Measurements from ENCODE around the gene BRME1. TPM values are rescaled to one million over a fixed set of nuclear protein-coding genes. Genes with fewer than 3 reads are reported as not detected.

Gene BRME1
- total RNA-seq, 4 donors from 2014 or later: 0.19 to 1.0 (median 0.56) TPM

- Histone ChIP-seq H3K27me3 (no peaks in the 10 kb centered on the region), H3K36me3 (peaks cover 0 to 20% of the 10 kb centered on the region in 2 donors), H3K9me3 (no peaks in the 10 kb centered on the region), H3K4me1 (peaks cover 12 to 20% of the 10 kb centered on the region in 2 donors), H3K4me3 (peak overlapping the region; percentile 59 to 86 (median 72)), H3K27ac (peak overlapping the region; percentile 21 to 89 (median 52))
- in situ Hi-C loops (cut with MboI; ENCODE audit: low sequenced_read_pairs in 4 of 4): loop anchor here in 1 of 4 donors (5.0 kb wide), 1 partner anchor 51 kb away; no protein-coding TSS in a partner anchor
- ATAC-seq: no peak
- intact Hi-C loops (cut with DNase I; ENCODE audit: low total_unique reads): loop anchor here (1.0 to 2.0 kb wide), 3 partner anchors 55 to 185 kb away; partner anchors contain the start of genes ASF1B and RFX1
- no peak for TF ChIP-seq POLR2A (IDR thresholded peaks at IDR 0.05)
- no peak for TF ChIP-seq CTCF (IDR thresholded peaks at IDR 0.05 in 4 of 5, conservative IDR thresholded peaks at IDR 0.05 in 1 of 5)
- DNase-seq: no peak
Measured at GRCh38 chr19:13951799-13952153, 45.9 kb upstream of the BRME1 start.

GRCh38 chr19:13951043-13951442, 45.1 kb upstream of the BRME1 start:
- no peak overlapping the region for H3K27ac ChIP-seq
- H3K4me3 ChIP-seq: no peak overlapping the region
- ATAC-seq (no peak), DNase-seq (no peak)
- no peaks in the 10 kb centered on the region for H3K9me3 ChIP-seq
- H3K27me3 ChIP-seq: no peaks in the 10 kb centered on the region
- TF ChIP-seq POLR2A (IDR thresholded peaks at IDR 0.05): no peak
- no peak for TF ChIP-seq CTCF (IDR thresholded peaks at IDR 0.05 in 4 of 5, conservative IDR thresholded peaks at IDR 0.05 in 1 of 5)
- intact Hi-C loops (cut with DNase I; ENCODE audit: low total_unique reads): no loop called here
- in situ Hi-C loops (cut with MboI; ENCODE audit: low sequenced_read_pairs in 4 of 4): loop anchor here in 1 of 4 donors (5.0 kb wide), 1 partner anchor 51 kb away; no protein-coding TSS in a partner anchor
- peaks cover 0 to 13% of the 10 kb centered on the region in 2 donors for H3K36me3 ChIP-seq
- peaks cover 12 to 15% of the 10 kb centered on the region in 2 donors for H3K4me1 ChIP-seq

GRCh38 chr19:13946414-13946813, 40.5 kb upstream of the BRME1 start:
- DNase-seq (no peak), ATAC-seq (no peak)
- H3K9me3 ChIP-seq: no peaks in the 10 kb centered on the region
- TF ChIP-seq POLR2A (IDR thresholded peaks at IDR 0.05) (no peak), CTCF (IDR thresholded peaks at IDR 0.05 in 4 of 5, conservative IDR thresholded peaks at IDR 0.05 in 1 of 5) (no peak)
- in situ Hi-C loops (cut with MboI; ENCODE audit: low sequenced_read_pairs in 4 of 4): no loop called here
- H3K27ac ChIP-seq: no peak overlapping the region
- H3K4me1 ChIP-seq: no peaks in the 10 kb centered on the region
- intact Hi-C loops (cut with DNase I; ENCODE audit: low total_unique reads): no loop called here
- H3K36me3 ChIP-seq: no peaks in the 10 kb centered on the region
- no peaks in the 10 kb centered on the region for H3K27me3 ChIP-seq
- H3K4me3 ChIP-seq: no peak overlapping the region

- Histone ChIP-seq H3K4me3 (no peak overlapping the region), H3K9me3 (no peaks in the 10 kb centered on the region), H3K27me3 (peaks cover 0 to 8% (median 4%) of the 10 kb centered on the region in 3 donors), H3K4me1 (no peaks in the 10 kb centered on the region), H3K27ac (no peak overlapping the region), H3K36me3 (no peaks in the 10 kb centered on the region)
- TF ChIP-seq POLR2A (IDR thresholded peaks at IDR 0.05) (no peak), CTCF (IDR thresholded peaks at IDR 0.05 in 4 of 5, conservative IDR thresholded peaks at IDR 0.05 in 1 of 5) (no peak)
- intact Hi-C loops (cut with DNase I; ENCODE audit: low total_unique reads): no loop called here
- DNase-seq: no peak
- ATAC-seq: no peak
- in situ Hi-C loops (cut with MboI; ENCODE audit: low sequenced_read_pairs in 4 of 4): no loop called here
Measured at GRCh38 chr19:13942023-13942684, 36.2 kb upstream of the BRME1 start.
